Hepatocyte (in vitro differentiated cells): ENCODE results near the gene IL22. TPM values are rescaled to one million over a fixed set of nuclear protein-coding genes. Genes with fewer than 3 reads are reported as not detected.

ENCODE experiments used
- DNase-seq: peaks from one replicate; pipeline ENCODE4 v3.0.0-alpha.2; 2016; ENCODE audit warnings: low spot score
- H2AFZ ChIP-seq: fragments of 200-600 bp; sonication (generic); 2 replicates; pipeline ENCODE4 v1.6.0; 2016; ENCODE audit warnings: antibody characterized with exemption, mild to moderate bottlenecking
- H3K27ac ChIP-seq: fragments of 200-600 bp; sonication (generic); 2 replicates; pipeline ENCODE4 v1.5.1; 2016; ENCODE audit warnings: mild to moderate bottlenecking
- H3K27me3 ChIP-seq: fragments of 200-600 bp; sonication (generic); 2 replicates; pipeline ENCODE4 v1.6.1; 2016
- H3K36me3 ChIP-seq: fragments of 200-600 bp; sonication (generic); replicated peaks from 2 replicates; pipeline ENCODE4 v1.5.1; 2016; ENCODE audit warnings: low read depth; ENCODE audit not compliant: insufficient read depth
- H3K4me1 ChIP-seq: fragments of 200-600 bp; sonication (generic); 2 replicates; pipeline ENCODE4 v1.5.1; 2016; ENCODE audit warnings: mild to moderate bottlenecking, moderate library complexity; ENCODE audit not compliant: insufficient read depth
- H3K4me2 ChIP-seq: fragments of 200-600 bp; sonication (generic); 2 replicates; pipeline ENCODE4 v1.6.0; 2016
- H3K4me3 ChIP-seq: fragments of 200-600 bp; sonication (generic); 2 replicates; pipeline ENCODE4 v1.5.1; 2016; ENCODE audit warnings: mild to moderate bottlenecking
- H3K79me2 ChIP-seq: fragments of 200-600 bp; sonication (generic); 2 replicates; pipeline ENCODE4 v1.6.0; 2017; ENCODE audit warnings: mild to moderate bottlenecking
- H3K9me2 ChIP-seq: fragments of 200-600 bp; sonication (generic); replicated peaks from 2 replicates; pipeline ENCODE4 v1.6.0; 2017; ENCODE audit warnings: mild to moderate bottlenecking; ENCODE audit not compliant: insufficient read depth
- H3K9me3 ChIP-seq: fragments of 200-600 bp; sonication (generic); 2 replicates; pipeline ENCODE4 v1.5.1; 2016; ENCODE audit warnings: low read depth, mild to moderate bottlenecking
- H4K20me1 ChIP-seq: fragments of 200-600 bp; sonication (generic); 2 replicates; pipeline ENCODE4 v1.6.0; 2016; ENCODE audit warnings: mild to moderate bottlenecking; ENCODE audit not compliant: insufficient read depth, poor library complexity, severe bottlenecking
- EZH2 ChIP-seq: fragments of 200-600 bp; sonication (generic); IDR thresholded peaks from 2 replicates; pipeline ENCODE4 v1.6.1; 2016; ENCODE audit warnings: antibody characterized with exemption, mild to moderate bottlenecking, borderline replicate concordance
- EZH2phosphoT487 ChIP-seq: fragments of 200-600 bp; sonication (generic); IDR thresholded peaks from one replicate; pipeline ENCODE4 v1.6.1; 2018; ENCODE audit warnings: antibody characterized with exemption, mild to moderate bottlenecking, low read depth, moderate library complexity; ENCODE audit not compliant: unreplicated experiment, severe bottlenecking
- WGBS: methylation state at CpG from one replicate; pipeline ENCODE4 v1.1.6; 2016; ENCODE audit warnings: low lambda C conversion rate; ENCODE audit errors: missing lambda C conversion rate; 5-methylcytosine and 5-hydroxymethylcytosine counted together
- polyA plus RNA-seq: library from polyadenylated mRNA; unstranded; fragments of >200 nt; fragmentation: Nextera tagmentation; extraction: Ambion mirVana; gene quantifications from 2 replicates; pipeline ENCODE4 v1.2.1, GENCODE V29; 2016
- total RNA-seq: library from RNA; depleted of rRNA; stranded (reverse); fragments of >200 nt; gene quantifications from 2 replicates; pipeline ENCODE4 v1.2.3, GENCODE V29; 2014
- TF ChIP-seq, protein P1 (sequence below): fragments of 200-600 bp; sonication (generic); IDR thresholded peaks from 2 replicates; pipeline ENCODE4 v1.5.1; 2016; ENCODE audit warnings: antibody characterized with exemption, mild to moderate bottlenecking; ENCODE audit not compliant: poor library complexity

Gene IL22
- total and polyA plus RNA-seq, 2 experiments from 2014 or later: not detected

GRCh38 chr12:68281322-68282077 is 28.1 kb upstream of the IL22 start:
- no peak overlapping the region for H3K4me2 ChIP-seq
- no peak for DNase-seq
- H4K20me1 ChIP-seq: no peaks in the 10 kb centered on the region
- no peak overlapping the region for H3K4me3 ChIP-seq
- H3K9me2 ChIP-seq: no peaks in the 10 kb centered on the region
- H3K27ac ChIP-seq: no peak overlapping the region
- WGBS: 89% methylated on average over 4 of the region's 4 CpGs
- no peak overlapping the region for H2AFZ ChIP-seq
- no peaks in the 10 kb centered on the region for H3K4me1 ChIP-seq
- H3K36me3 ChIP-seq: no peaks in the 10 kb centered on the region
- H3K79me2 ChIP-seq: no peaks in the 10 kb centered on the region
- no peaks in the 10 kb centered on the region for H3K27me3 ChIP-seq
- H3K9me3 ChIP-seq: no peaks in the 10 kb centered on the region
- TF ChIP-seq EZH2phosphoT487: no peak
- TF ChIP-seq, protein P1, sequence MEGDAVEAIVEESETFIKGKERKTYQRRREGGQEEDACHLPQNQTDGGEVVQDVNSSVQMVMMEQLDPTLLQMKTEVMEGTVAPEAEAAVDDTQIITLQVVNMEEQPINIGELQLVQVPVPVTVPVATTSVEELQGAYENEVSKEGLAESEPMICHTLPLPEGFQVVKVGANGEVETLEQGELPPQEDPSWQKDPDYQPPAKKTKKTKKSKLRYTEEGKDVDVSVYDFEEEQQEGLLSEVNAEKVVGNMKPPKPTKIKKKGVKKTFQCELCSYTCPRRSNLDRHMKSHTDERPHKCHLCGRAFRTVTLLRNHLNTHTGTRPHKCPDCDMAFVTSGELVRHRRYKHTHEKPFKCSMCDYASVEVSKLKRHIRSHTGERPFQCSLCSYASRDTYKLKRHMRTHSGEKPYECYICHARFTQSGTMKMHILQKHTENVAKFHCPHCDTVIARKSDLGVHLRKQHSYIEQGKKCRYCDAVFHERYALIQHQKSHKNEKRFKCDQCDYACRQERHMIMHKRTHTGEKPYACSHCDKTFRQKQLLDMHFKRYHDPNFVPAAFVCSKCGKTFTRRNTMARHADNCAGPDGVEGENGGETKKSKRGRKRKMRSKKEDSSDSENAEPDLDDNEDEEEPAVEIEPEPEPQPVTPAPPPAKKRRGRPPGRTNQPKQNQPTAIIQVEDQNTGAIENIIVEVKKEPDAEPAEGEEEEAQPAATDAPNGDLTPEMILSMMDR: no peak
- no peak for TF ChIP-seq EZH2

- no peaks in the 10 kb centered on the region for H3K27me3 ChIP-seq
- no peaks in the 10 kb centered on the region for H3K4me1 ChIP-seq
- H4K20me1 ChIP-seq: no peaks in the 10 kb centered on the region
- H3K79me2 ChIP-seq: no peaks in the 10 kb centered on the region
- TF ChIP-seq, protein P1: no peak
- TF ChIP-seq EZH2: no peak
- TF ChIP-seq EZH2phosphoT487: no peak
- no peak overlapping the region for H3K4me2 ChIP-seq
- no peak overlapping the region for H2AFZ ChIP-seq
- DNase-seq: no peak
- H3K36me3 ChIP-seq: no peaks in the 10 kb centered on the region
- H3K9me2 ChIP-seq: no peaks in the 10 kb centered on the region
- H3K27ac ChIP-seq: no peak overlapping the region
- no peak overlapping the region for H3K4me3 ChIP-seq
- H3K9me3 ChIP-seq: no peaks in the 10 kb centered on the region
- 71% methylated on average over 2 of the region's 2 CpGs for WGBS
These were observed 26.8 kb upstream of the IL22 start for GRCh38 chr12:68280240-68280639.

- no peaks in the 10 kb centered on the region for H3K36me3 ChIP-seq
- 72% methylated on average over 5 of the region's 5 CpGs for WGBS
- H2AFZ ChIP-seq: no peak overlapping the region
- no peaks in the 10 kb centered on the region for H3K79me2 ChIP-seq
- no peaks in the 10 kb centered on the region for H3K27me3 ChIP-seq
- H3K4me3 ChIP-seq: no peak overlapping the region
- no peak overlapping the region for H3K27ac ChIP-seq
- no peaks in the 10 kb centered on the region for H3K9me2 ChIP-seq
- H3K4me1 ChIP-seq: no peaks in the 10 kb centered on the region
- no peaks in the 10 kb centered on the region for H3K9me3 ChIP-seq
- TF ChIP-seq EZH2phosphoT487: no peak
- TF ChIP-seq EZH2: no peak
- TF ChIP-seq, protein P1: no peak
- H3K4me2 ChIP-seq: no peak overlapping the region
- no peaks in the 10 kb centered on the region for H4K20me1 ChIP-seq
- DNase-seq: peak; percentile 11
These were observed 26.0 kb upstream of the IL22 start for GRCh38 chr12:68279227-68280054.
